ENCODE measurements around the gene GRB14.
"Not testable (repeated sequence)": the region's sequence is repeated elsewhere in the genome, so short reads cannot be mapped to it uniquely, and the experiment has no call there.

The GRB14 gene

DNA sequence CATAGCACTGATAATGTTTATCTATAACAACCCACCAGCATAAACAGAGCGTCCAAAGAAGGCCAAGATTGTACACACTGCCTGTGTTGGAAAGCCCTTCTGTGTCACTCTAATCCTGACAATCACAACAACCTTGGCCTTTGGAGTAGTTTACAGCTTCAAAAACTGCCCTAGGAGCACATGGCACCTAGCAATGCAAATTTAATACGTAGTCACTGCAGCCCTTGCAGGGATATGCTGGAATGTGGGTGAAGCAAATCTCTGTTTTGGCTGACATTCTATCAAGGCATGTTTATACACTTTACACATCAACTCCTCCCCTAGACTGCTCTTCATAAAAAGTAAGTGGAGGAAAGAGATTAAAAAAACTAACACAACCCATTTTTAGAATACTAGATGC is 66.8 kb downstream of the GRB14 start:
- no peak for DNase-seq
- no peaks in the 10 kb centered on the region for H3F3A ChIP-seq (ENCODE audit: insufficient read depth, low read length)

GRCh38 chr2:164551519-164551918 is 69.8 kb downstream of the GRB14 start:
- H3K4me3 ChIP-seq (ENCODE audit: low read length): no peak overlapping the region
- H3K79me2 ChIP-seq (ENCODE audit: low read length): no peaks in the 10 kb centered on the region
- no peak overlapping the region for H3K27ac ChIP-seq (ENCODE audit: low read length)
- H3K4me2 ChIP-seq (ENCODE audit: low read depth, low read length): no peak overlapping the region
- no peaks in the 10 kb centered on the region for H3K27me3 ChIP-seq (replicated peaks; ENCODE audit: insufficient read depth, low read length)
- no peaks in the 10 kb centered on the region for H3K9me3 ChIP-seq (replicated peaks; ENCODE audit: insufficient read depth, low read length)
- H3K9me2 ChIP-seq (replicated peaks; ENCODE audit: insufficient read depth, low read length): no peaks in the 10 kb centered on the region
- H2AFZ ChIP-seq (ENCODE audit: low read length): no peak overlapping the region
- H3K36me3 ChIP-seq (replicated peaks; ENCODE audit: insufficient read depth, low read length): no peaks in the 10 kb centered on the region
- no peaks in the 10 kb centered on the region for H3K4me1 ChIP-seq (ENCODE audit: low read length)
- TF ChIP-seq EZH2 (optimal IDR thresholded peaks at IDR 0.05; ENCODE audit: low read depth, low read length): no peak
- TF ChIP-seq EZH2phosphoT487 (IDR thresholded peaks at IDR 0.05; ENCODE audit: low read length): no peak
- TF ChIP-seq, protein P1, sequence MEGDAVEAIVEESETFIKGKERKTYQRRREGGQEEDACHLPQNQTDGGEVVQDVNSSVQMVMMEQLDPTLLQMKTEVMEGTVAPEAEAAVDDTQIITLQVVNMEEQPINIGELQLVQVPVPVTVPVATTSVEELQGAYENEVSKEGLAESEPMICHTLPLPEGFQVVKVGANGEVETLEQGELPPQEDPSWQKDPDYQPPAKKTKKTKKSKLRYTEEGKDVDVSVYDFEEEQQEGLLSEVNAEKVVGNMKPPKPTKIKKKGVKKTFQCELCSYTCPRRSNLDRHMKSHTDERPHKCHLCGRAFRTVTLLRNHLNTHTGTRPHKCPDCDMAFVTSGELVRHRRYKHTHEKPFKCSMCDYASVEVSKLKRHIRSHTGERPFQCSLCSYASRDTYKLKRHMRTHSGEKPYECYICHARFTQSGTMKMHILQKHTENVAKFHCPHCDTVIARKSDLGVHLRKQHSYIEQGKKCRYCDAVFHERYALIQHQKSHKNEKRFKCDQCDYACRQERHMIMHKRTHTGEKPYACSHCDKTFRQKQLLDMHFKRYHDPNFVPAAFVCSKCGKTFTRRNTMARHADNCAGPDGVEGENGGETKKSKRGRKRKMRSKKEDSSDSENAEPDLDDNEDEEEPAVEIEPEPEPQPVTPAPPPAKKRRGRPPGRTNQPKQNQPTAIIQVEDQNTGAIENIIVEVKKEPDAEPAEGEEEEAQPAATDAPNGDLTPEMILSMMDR (IDR thresholded peaks at IDR 0.05; ENCODE audit: low read length): no peak
- no peaks in the 10 kb centered on the region for H4K20me1 ChIP-seq (ENCODE audit: insufficient read depth, low read length)
- H3F3A ChIP-seq (ENCODE audit: insufficient read depth, low read length): no peaks in the 10 kb centered on the region
- H3K9ac ChIP-seq (ENCODE audit: low read length): no peak overlapping the region
- DNase-seq: no peak

More for the DNA sequence above, 66.8 kb downstream of the GRB14 start:
- Histone ChIP-seq H3K79me2 (ENCODE audit: low read length) (no peaks in the 10 kb centered on the region), H3K27ac (ENCODE audit: low read length) (no peak overlapping the region), H3K4me3 (ENCODE audit: low read length) (no peak overlapping the region), H3K9me3 (replicated peaks; ENCODE audit: insufficient read depth, low read length) (no peaks in the 10 kb centered on the region), H3K4me1 (ENCODE audit: low read length) (no peaks in the 10 kb centered on the region), H2AFZ (ENCODE audit: low read length) (no peak overlapping the region), H3K36me3 (replicated peaks; ENCODE audit: insufficient read depth, low read length) (no peaks in the 10 kb centered on the region), H3K27me3 (replicated peaks; ENCODE audit: insufficient read depth, low read length) (no peaks in the 10 kb centered on the region), H4K20me1 (ENCODE audit: insufficient read depth, low read length) (no peaks in the 10 kb centered on the region), H3K4me2 (ENCODE audit: low read depth, low read length) (no peak overlapping the region), H3K9me2 (replicated peaks; ENCODE audit: insufficient read depth, low read length) (no peaks in the 10 kb centered on the region), H3K9ac (ENCODE audit: low read length) (no peak overlapping the region)
- TF ChIP-seq EZH2phosphoT487 (IDR thresholded peaks at IDR 0.05; ENCODE audit: low read length): no peak
- TF ChIP-seq, protein P1 (IDR thresholded peaks at IDR 0.05; ENCODE audit: low read length): no peak
- no peak for TF ChIP-seq EZH2 (optimal IDR thresholded peaks at IDR 0.05; ENCODE audit: low read depth, low read length)

DNA sequence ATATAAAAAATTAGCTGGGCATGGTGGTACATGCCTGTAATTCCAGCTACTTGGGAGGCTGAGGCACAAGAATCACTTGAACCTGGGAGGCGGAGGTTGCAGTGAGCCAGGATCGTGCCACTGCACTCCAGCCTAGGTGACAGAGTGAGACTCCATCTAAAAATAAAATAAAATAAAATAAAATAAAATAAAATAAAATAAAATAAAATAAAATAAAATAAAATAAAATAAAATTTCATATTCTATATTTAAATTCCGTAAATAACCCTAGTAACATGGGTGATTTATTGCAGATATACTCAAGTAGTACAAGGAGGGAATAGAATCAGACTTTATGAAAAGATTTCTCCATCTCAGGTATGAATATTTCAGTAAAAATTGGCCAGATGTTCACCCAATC is 71.6 kb downstream of the GRB14 start:
- not testable (repeated sequence) for H4K20me1 ChIP-seq (ENCODE audit: insufficient read depth, low read length); H3K27me3 ChIP-seq (replicated peaks; ENCODE audit: insufficient read depth, low read length); DNase-seq; H3K36me3 ChIP-seq (replicated peaks; ENCODE audit: insufficient read depth, low read length); H3K9me2 ChIP-seq (replicated peaks; ENCODE audit: insufficient read depth, low read length); H2AFZ ChIP-seq (ENCODE audit: low read length); H3K79me2 ChIP-seq (ENCODE audit: low read length); H3K9me3 ChIP-seq (replicated peaks; ENCODE audit: insufficient read depth, low read length); H3K27ac ChIP-seq (ENCODE audit: low read length); H3K4me2 ChIP-seq (ENCODE audit: low read depth, low read length); H3K9ac ChIP-seq (ENCODE audit: low read length); H3F3A ChIP-seq (ENCODE audit: insufficient read depth, low read length); H3K4me3 ChIP-seq (ENCODE audit: low read length); H3K4me1 ChIP-seq (ENCODE audit: low read length)

GRCh38 chr2:164545484-164545883 is 75.8 kb downstream of the GRB14 start:
- H3K79me2 ChIP-seq (ENCODE audit: low read length): no peaks in the 10 kb centered on the region
- no peaks in the 10 kb centered on the region for H3K9me3 ChIP-seq (replicated peaks; ENCODE audit: insufficient read depth, low read length)
- H3K4me1 ChIP-seq (ENCODE audit: low read length): no peaks in the 10 kb centered on the region
- no peaks in the 10 kb centered on the region for H3K27me3 ChIP-seq (replicated peaks; ENCODE audit: insufficient read depth, low read length)
- H3F3A ChIP-seq (ENCODE audit: insufficient read depth, low read length): no peaks in the 10 kb centered on the region
- no peak for DNase-seq
- no peak overlapping the region for H2AFZ ChIP-seq (ENCODE audit: low read length)
- H3K9ac ChIP-seq (ENCODE audit: low read length): no peak overlapping the region
- no peak overlapping the region for H3K4me3 ChIP-seq (ENCODE audit: low read length)
- no peaks in the 10 kb centered on the region for H3K9me2 ChIP-seq (replicated peaks; ENCODE audit: insufficient read depth, low read length)
- TF ChIP-seq, protein P1 (IDR thresholded peaks at IDR 0.05; ENCODE audit: low read length): no peak
- TF ChIP-seq EZH2phosphoT487 (IDR thresholded peaks at IDR 0.05; ENCODE audit: low read length): no peak
- H3K27ac ChIP-seq (ENCODE audit: low read length): no peak overlapping the region
- no peaks in the 10 kb centered on the region for H3K36me3 ChIP-seq (replicated peaks; ENCODE audit: insufficient read depth, low read length)
- no peaks in the 10 kb centered on the region for H4K20me1 ChIP-seq (ENCODE audit: insufficient read depth, low read length)
- H3K4me2 ChIP-seq (ENCODE audit: low read depth, low read length): no peak overlapping the region

All from MM.1S (cell line).